Measurements from ENCODE around the gene UBQLN1.

Gene UBQLN1

DNA sequence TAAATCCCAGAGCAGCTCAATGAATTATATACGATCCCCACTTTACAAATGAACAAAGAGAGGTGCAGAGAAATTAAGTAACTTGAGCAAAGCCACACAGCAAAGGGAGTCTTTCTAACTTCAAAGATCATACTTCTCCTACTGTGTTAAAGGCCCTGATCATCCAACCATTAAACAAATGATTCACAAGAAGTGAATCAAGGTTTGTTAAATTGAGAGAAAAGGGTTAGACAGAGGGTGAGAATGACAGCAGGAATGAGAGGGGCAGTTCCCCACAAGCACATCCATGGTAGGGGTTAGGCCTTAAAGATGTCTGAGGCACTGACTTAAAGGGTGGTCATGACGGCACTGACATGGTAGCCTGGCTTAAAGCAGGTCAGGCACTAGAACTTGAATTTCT lies 74.1 kb downstream of the UBQLN1 start:
- H4K20me1 ChIP-seq (ENCODE audit: control insufficient read depth, insufficient read depth, low read depth, low read length) = no peaks in the 10 kb centered on the region
- no peaks in the 10 kb centered on the region for H3F3A ChIP-seq (ENCODE audit: control insufficient read depth, insufficient read depth)
- H3K9me2 ChIP-seq (replicated peaks; ENCODE audit: control insufficient read depth, low read length) = no peaks in the 10 kb centered on the region
- TF ChIP-seq, protein P1, sequence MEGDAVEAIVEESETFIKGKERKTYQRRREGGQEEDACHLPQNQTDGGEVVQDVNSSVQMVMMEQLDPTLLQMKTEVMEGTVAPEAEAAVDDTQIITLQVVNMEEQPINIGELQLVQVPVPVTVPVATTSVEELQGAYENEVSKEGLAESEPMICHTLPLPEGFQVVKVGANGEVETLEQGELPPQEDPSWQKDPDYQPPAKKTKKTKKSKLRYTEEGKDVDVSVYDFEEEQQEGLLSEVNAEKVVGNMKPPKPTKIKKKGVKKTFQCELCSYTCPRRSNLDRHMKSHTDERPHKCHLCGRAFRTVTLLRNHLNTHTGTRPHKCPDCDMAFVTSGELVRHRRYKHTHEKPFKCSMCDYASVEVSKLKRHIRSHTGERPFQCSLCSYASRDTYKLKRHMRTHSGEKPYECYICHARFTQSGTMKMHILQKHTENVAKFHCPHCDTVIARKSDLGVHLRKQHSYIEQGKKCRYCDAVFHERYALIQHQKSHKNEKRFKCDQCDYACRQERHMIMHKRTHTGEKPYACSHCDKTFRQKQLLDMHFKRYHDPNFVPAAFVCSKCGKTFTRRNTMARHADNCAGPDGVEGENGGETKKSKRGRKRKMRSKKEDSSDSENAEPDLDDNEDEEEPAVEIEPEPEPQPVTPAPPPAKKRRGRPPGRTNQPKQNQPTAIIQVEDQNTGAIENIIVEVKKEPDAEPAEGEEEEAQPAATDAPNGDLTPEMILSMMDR (IDR thresholded peaks at IDR 0.05; ENCODE audit: low read depth, low read length, poor library complexity, severe bottlenecking) = no peak
- no peak for TF ChIP-seq EZH2phosphoT487 (IDR thresholded peaks at IDR 0.05; ENCODE audit: borderline replicate concordance, low read length)
- H3K4me1 ChIP-seq (ENCODE audit: control insufficient read depth, low read length) = no peaks in the 10 kb centered on the region
- no peaks in the 10 kb centered on the region for H3K27me3 ChIP-seq (ENCODE audit: control insufficient read depth, low read length)
- H3K79me2 ChIP-seq (ENCODE audit: control insufficient read depth, low read length) = no peaks in the 10 kb centered on the region
- no peak overlapping the region for H3K27ac ChIP-seq (ENCODE audit: low read depth, low read length)
- no peak overlapping the region for H3K4me3 ChIP-seq (ENCODE audit: low read length)
- no peak overlapping the region for H3K4me2 ChIP-seq (ENCODE audit: low read length)
- H3K36me3 ChIP-seq (ENCODE audit: control insufficient read depth, low read length) = no peaks in the 10 kb centered on the region; the same call in 1 of the 2 replicates
- H3K9me3 ChIP-seq (ENCODE audit: control insufficient read depth, insufficient read depth, low read length) = no peaks in the 10 kb centered on the region

DNA sequence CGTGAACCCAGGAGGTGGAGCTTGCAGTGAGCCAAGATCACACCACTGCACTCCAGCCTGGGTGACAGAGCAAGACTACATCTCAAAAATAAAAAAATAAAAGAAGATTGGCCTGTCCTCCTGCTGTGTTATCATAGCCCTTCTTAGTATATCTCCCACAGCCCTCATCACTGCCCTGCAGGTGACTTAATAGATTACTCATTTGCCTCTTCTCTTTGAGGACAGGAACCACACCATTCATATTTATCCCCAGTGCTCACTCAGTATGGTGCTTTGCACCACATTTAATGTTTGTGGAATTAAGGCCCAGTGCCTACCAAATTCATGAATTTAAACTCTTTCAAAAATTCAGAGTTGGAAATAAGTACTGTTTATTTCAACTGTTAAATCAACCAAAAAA lies 74.5 kb downstream of the UBQLN1 start:
- no peaks in the 10 kb centered on the region for H3K9me2 ChIP-seq (replicated peaks; ENCODE audit: control insufficient read depth, low read length)
- H3K36me3 ChIP-seq (ENCODE audit: control insufficient read depth, low read length) = no peaks in the 10 kb centered on the region; the same call in 1 of the 2 replicates
- no peak overlapping the region for H3K27ac ChIP-seq (ENCODE audit: low read depth, low read length)
- H3K79me2 ChIP-seq (ENCODE audit: control insufficient read depth, low read length) = no peaks in the 10 kb centered on the region
- H3K27me3 ChIP-seq (ENCODE audit: control insufficient read depth, low read length) = no peaks in the 10 kb centered on the region
- no peaks in the 10 kb centered on the region for H4K20me1 ChIP-seq (ENCODE audit: control insufficient read depth, insufficient read depth, low read depth, low read length)
- TF ChIP-seq, protein P1 (IDR thresholded peaks at IDR 0.05; ENCODE audit: low read depth, low read length, poor library complexity, severe bottlenecking) = no peak
- TF ChIP-seq EZH2phosphoT487 (IDR thresholded peaks at IDR 0.05; ENCODE audit: borderline replicate concordance, low read length) = no peak
- H3K9me3 ChIP-seq (ENCODE audit: control insufficient read depth, insufficient read depth, low read length) = no peaks in the 10 kb centered on the region
- no peak overlapping the region for H3K4me3 ChIP-seq (ENCODE audit: low read length)
- H3K4me2 ChIP-seq (ENCODE audit: low read length) = no peak overlapping the region
- no peaks in the 10 kb centered on the region for H3K4me1 ChIP-seq (ENCODE audit: control insufficient read depth, low read length)
- H3F3A ChIP-seq (ENCODE audit: control insufficient read depth, insufficient read depth) = no peaks in the 10 kb centered on the region

GRCh38 chr9:83630938-83631457 lies 76.8 kb downstream of the UBQLN1 start:
- no peaks in the 10 kb centered on the region for H3K27me3 ChIP-seq (ENCODE audit: control insufficient read depth, low read length)

More at GRCh38 chr9:83630938-83631457, 76.8 kb downstream of the UBQLN1 start:
- Histone ChIP-seq H3K9me2 (replicated peaks; ENCODE audit: control insufficient read depth, low read length) (no peaks in the 10 kb centered on the region), H3K4me1 (ENCODE audit: control insufficient read depth, low read length) (no peaks in the 10 kb centered on the region), H3K36me3 (ENCODE audit: control insufficient read depth, low read length) (peaks cover 10% of the 10 kb centered on the region), H3F3A (ENCODE audit: control insufficient read depth, insufficient read depth) (no peaks in the 10 kb centered on the region), H3K27ac (ENCODE audit: low read depth, low read length) (no peak overlapping the region), H4K20me1 (ENCODE audit: control insufficient read depth, insufficient read depth, low read depth, low read length) (no peaks in the 10 kb centered on the region), H3K4me3 (ENCODE audit: low read length) (no peak overlapping the region), H3K9me3 (ENCODE audit: control insufficient read depth, insufficient read depth, low read length) (no peaks in the 10 kb centered on the region), H3K79me2 (ENCODE audit: control insufficient read depth, low read length) (no peaks in the 10 kb centered on the region), H3K4me2 (ENCODE audit: low read length) (no peak overlapping the region)
- no peak for TF ChIP-seq EZH2phosphoT487 (IDR thresholded peaks at IDR 0.05; ENCODE audit: borderline replicate concordance, low read length)
- TF ChIP-seq, protein P1 (IDR thresholded peaks at IDR 0.05; ENCODE audit: low read depth, low read length, poor library complexity, severe bottlenecking) = no peak
